H1 (cell line): ENCODE data around the gene RGL2. TPM values are rescaled to one million over a fixed set of nuclear protein-coding genes. Genes with fewer than 3 reads are reported as not detected.

Experiments used
- CTCF ChIA-PET: fragments of 300-600 bp; sonication (Branson Sonifier 250); formaldehyde crosslinking; loops from one replicate; lab custom pipeline; 2021; ENCODE audit not compliant: partially characterized antibody; lab: Charles Lee
- POLR2A ChIA-PET: fragments of 300-600 bp; sonication (Branson Sonifier 250); formaldehyde crosslinking; loops from one replicate; lab custom pipeline; 2021; ENCODE audit warnings: inconsistent platforms; ENCODE audit not compliant: partially characterized antibody; lab: Charles Lee
- DNase-seq, 2 experiments: peaks; one replicate each; pipeline versions ENCODE4 v3.0.0 to v3.0.0-alpha.2; 2010 to 2022; ENCODE audit warnings: low spot score in 2 of 2, low read depth in 1 of 2, mixed read lengths in 1 of 2
- FAIRE-seq: peaks from 2 replicates; lab custom pipeline; 2011; peaks lifted over from hg19 to GRCh38; lab: Jason Lieb, UNC
- H2AFZ ChIP-seq: 2 replicates; pipeline ENCODE4 v1.8.1; 2012; ENCODE audit warnings: low read length, inconsistent platforms
- H2AK5ac ChIP-seq: 2 replicates; pipeline ENCODE4 v1.6.1; 2013; ENCODE audit warnings: low read depth, low read length
- H2BK120ac ChIP-seq: replicated peaks from 2 replicates; pipeline ENCODE3; 2013; ENCODE audit warnings: low read depth, low read length, inconsistent platforms
- H2BK12ac ChIP-seq: 2 replicates; pipeline ENCODE4 v1.6.1; 2013; ENCODE audit warnings: low read depth, low read length
- H2BK15ac ChIP-seq: 2 replicates; pipeline ENCODE4 v1.6.1; 2013; ENCODE audit warnings: low read length
- H2BK20ac ChIP-seq: 2 replicates; pipeline ENCODE4 v1.6.1; 2013; ENCODE audit warnings: low read length
- H2BK5ac ChIP-seq: 2 replicates; pipeline ENCODE4 v1.6.1; 2013; ENCODE audit warnings: low read depth, low read length
- H3K14ac ChIP-seq: 2 replicates; pipeline ENCODE4 v1.6.1; 2013; ENCODE audit warnings: inconsistent platforms; ENCODE audit not compliant: insufficient read length
- H3K18ac ChIP-seq: 2 replicates; pipeline ENCODE4 v1.6.1; 2013; ENCODE audit warnings: low read length; ENCODE audit errors: extremely low read depth
- H3K23ac ChIP-seq: 2 replicates; pipeline ENCODE4 v1.6.1; 2013; ENCODE audit warnings: inconsistent platforms; ENCODE audit not compliant: insufficient read length
- H3K23me2 ChIP-seq: 2 replicates; pipeline ENCODE4 v1.6.1; 2013; ENCODE audit warnings: low read depth, low read length
- H3K27ac ChIP-seq: 2 replicates; pipeline ENCODE4 v1.6.1; 2011; ENCODE audit warnings: low read depth, low read length, inconsistent platforms
- H3K27me3 ChIP-seq, 4 experiments: replicated peaks in 1 of 4; 1 replicate in 1 of 4; 2 replicates in 3 of 4; pipeline versions ENCODE4 v1.6.1 to v1.8.1; 2011 to 2013; ENCODE audit warnings: low read length in 3 of 4, mild to moderate bottlenecking in 3 of 4, inconsistent platforms in 2 of 4, mixed read lengths in 2 of 4, moderate library complexity in 1 of 4; ENCODE audit not compliant: control insufficient read depth in 3 of 4, insufficient read depth in 3 of 4; ENCODE audit errors: extremely low read depth in 1 of 4
- H3K36me3 ChIP-seq, 4 experiments: 2 replicates each; pipeline versions ENCODE4 v1.6.1 to v1.8.1; 2011 to 2013; ENCODE audit warnings: mild to moderate bottlenecking in 4 of 4, low read length in 3 of 4, moderate library complexity in 2 of 4, control low read depth in 1 of 4, inconsistent platforms in 1 of 4; ENCODE audit not compliant: insufficient read depth in 4 of 4, control insufficient read depth in 2 of 4
- H3K4ac ChIP-seq: replicated peaks from 2 replicates; pipeline ENCODE3; 2013; ENCODE audit warnings: low read length, low read depth, mixed read lengths, inconsistent platforms; ENCODE audit not compliant: insufficient read length
- H3K4me1 ChIP-seq, 4 experiments: replicated peaks in 1 of 4; 1 replicate in 1 of 4; 2 replicates in 3 of 4; pipeline versions ENCODE4 v1.6.1 to v1.8.1; 2011 to 2013; ENCODE audit warnings: low read length in 3 of 4, inconsistent platforms in 2 of 4, mixed read lengths in 1 of 4; ENCODE audit not compliant: insufficient read depth in 4 of 4, control insufficient read depth in 3 of 4
- H3K4me2 ChIP-seq, 2 experiments: 2 replicates each; pipeline versions ENCODE4 v1.6.1 to v1.8.1; 2011 to 2013; ENCODE audit warnings: low read depth in 2 of 2, low read length in 2 of 2, control low read depth in 1 of 2, inconsistent platforms in 1 of 2, mild to moderate bottlenecking in 1 of 2; ENCODE audit not compliant: insufficient read depth in 1 of 2
- H3K4me3 ChIP-seq, 4 experiments: fragments of 200-600, 300-600 bp in 1 of 4; sonication (generic), shearing (Covaris generic), sonication (Bioruptor Twin) in 1 of 4; 2 replicates each; pipeline versions ENCODE4 v1.5.1 to v1.8.1; 2011 to 2016; ENCODE audit warnings: low read length in 4 of 4, low read depth in 3 of 4, control low read depth in 2 of 4, inconsistent platforms in 2 of 4, mild to moderate bottlenecking in 2 of 4, mixed read lengths in 1 of 4, moderate library complexity in 1 of 4; ENCODE audit not compliant: insufficient read depth in 2 of 4; ENCODE audit errors: extremely low read depth in 1 of 4
- H3K56ac ChIP-seq: replicated peaks from 2 replicates; pipeline ENCODE3; 2013; ENCODE audit warnings: low read depth, mild to moderate bottlenecking, mixed read lengths, low read length, inconsistent platforms; ENCODE audit not compliant: insufficient read length
- H3K79me1 ChIP-seq: 2 replicates; pipeline ENCODE4 v1.6.1; 2013; ENCODE audit warnings: low read depth, low read length, control low read depth
- H3K79me2 ChIP-seq, 2 experiments: 2 replicates each; pipeline versions ENCODE4 v1.6.1 to v1.8.1; 2012 to 2013; ENCODE audit warnings: low read length in 2 of 2, mild to moderate bottlenecking in 2 of 2, inconsistent platforms in 1 of 2; ENCODE audit not compliant: insufficient read depth in 2 of 2, control insufficient read depth in 1 of 2
- H3K9ac ChIP-seq, 4 experiments: replicated peaks in 1 of 4; 1 replicate in 1 of 4; 2 replicates in 3 of 4; pipeline versions ENCODE4 v1.6.1 to v1.8.1; 2011 to 2013; ENCODE audit warnings: low read depth in 3 of 4, low read length in 3 of 4, control low read depth in 2 of 4, mild to moderate bottlenecking in 2 of 4, moderate library complexity in 2 of 4, inconsistent platforms in 1 of 4; ENCODE audit errors: extremely low read depth in 1 of 4
- H3K9me3 ChIP-seq, 2 experiments: 2 replicates each; pipeline versions ENCODE4 v1.6.1 to v1.8.1; 2012 to 2013; ENCODE audit warnings: mild to moderate bottlenecking in 2 of 2, moderate library complexity in 2 of 2, control low read depth in 1 of 2, inconsistent platforms in 1 of 2, low read depth in 1 of 2, low read length in 1 of 2, mixed read lengths in 1 of 2; ENCODE audit not compliant: insufficient read depth in 2 of 2
- H4K20me1 ChIP-seq, 2 experiments: replicated peaks in 1 of 2; 2 replicates each; pipeline versions ENCODE3 to v1.8.1; 2011 to 2013; ENCODE audit warnings: inconsistent platforms in 2 of 2, low read length in 2 of 2, mild to moderate bottlenecking in 1 of 2; ENCODE audit not compliant: insufficient read depth in 2 of 2, control insufficient read depth in 1 of 2
- H4K5ac ChIP-seq: 2 replicates; pipeline ENCODE4 v1.6.1; 2013; ENCODE audit warnings: low read length, low read depth, mixed read lengths, inconsistent platforms; ENCODE audit not compliant: insufficient read length
- H4K8ac ChIP-seq: 2 replicates; pipeline ENCODE4 v1.8.0; 2013; ENCODE audit warnings: mild to moderate bottlenecking, moderate library complexity, low read length, inconsistent platforms; ENCODE audit not compliant: insufficient read depth; ENCODE audit errors: extremely low read depth
- H4K91ac ChIP-seq: replicated peaks from 2 replicates; pipeline ENCODE3; 2013; ENCODE audit warnings: low read length, mixed read lengths, inconsistent platforms; ENCODE audit not compliant: insufficient read length
- BCL11A ChIP-seq, 2 experiments: IDR thresholded peaks; one replicate each; pipeline ENCODE4 v1.6.1; 2011; ENCODE audit warnings: low read depth in 2 of 2, low read length in 2 of 2, mild to moderate bottlenecking in 2 of 2
- EP300 ChIP-seq, 2 experiments: IDR thresholded peaks; 1 replicate in 1 of 2; 2 replicates in 1 of 2; pipeline ENCODE4 v1.6.1; 2011 to 2012; ENCODE audit warnings: low read depth in 2 of 2, low read length in 2 of 2, mild to moderate bottlenecking in 2 of 2, borderline replicate concordance in 1 of 2, inconsistent platforms in 1 of 2, moderate library complexity in 1 of 2
- GABPA ChIP-seq: IDR thresholded peaks from 2 replicates; pipeline ENCODE4 v1.6.1; 2011; ENCODE audit warnings: mild to moderate bottlenecking, low read length, moderate library complexity, borderline replicate concordance; ENCODE audit not compliant: insufficient read depth
- TCF12 ChIP-seq: IDR thresholded peaks from 2 replicates; pipeline ENCODE4 v1.6.1; 2011; ENCODE audit warnings: low read depth, mild to moderate bottlenecking, low read length
- WGBS, 2 experiments: shearing (Covaris generic) in 1 of 2; methylation state at CpG; one replicate each; pipeline versions ENCODE4 v1.1.6 to v1.1.7; 2013 to 2015; ENCODE audit warnings: low lambda C conversion rate in 2 of 2, mixed read lengths in 2 of 2, inconsistent platforms in 1 of 2, low coverage in 1 of 2, missing lambda C conversion rate in 1 of 2; ENCODE audit not compliant: insufficient replicate concordance in 2 of 2, insufficient coverage in 1 of 2, insufficient read length in 1 of 2; ENCODE audit errors: extremely low coverage in 1 of 2, missing lambda C conversion rate in 1 of 2; 5-methylcytosine and 5-hydroxymethylcytosine counted together
- polyA plus RNA-seq, 7 experiments: library from polyadenylated mRNA; depleted of rRNA in 3 of 7; stranded (reverse) in 5 of 7; unstranded in 2 of 7; fragments of >200 nt in 5 of 7; fragments of 200-250 nt in 2 of 7; gene quantifications; 1 replicate in 5 of 7; 2 replicates in 1 of 7; 4 replicates in 1 of 7; pipeline versions ENCODE4 v1.2.1 to v1.2.3, GENCODE V29; 2011 to 2013; ENCODE audit warnings: missing spikeins in 2 of 7, mixed read lengths in 2 of 7
- total RNA-seq: library from RNA; stranded (reverse); fragmentation: NEBNext Ultra II Directional; extraction: Animal tissue kit (Norgen Biotek cat#: 25700); gene quantifications from 2 replicates; pipeline ENCODE4 v1.2.1, GENCODE V29; 2021
- TF ChIP-seq, protein P1 (sequence below): IDR thresholded peaks from 2 replicates; pipeline ENCODE4 v1.6.1; 2012; ENCODE audit warnings: low read length, inconsistent platforms

RGL2 gene
- total and polyA plus RNA-seq, 2 of the 8 experiments (the other 6 are each of a cell fraction or from before 2014, with no cell fraction given): 58.1 to 80.3 TPM

DNA sequence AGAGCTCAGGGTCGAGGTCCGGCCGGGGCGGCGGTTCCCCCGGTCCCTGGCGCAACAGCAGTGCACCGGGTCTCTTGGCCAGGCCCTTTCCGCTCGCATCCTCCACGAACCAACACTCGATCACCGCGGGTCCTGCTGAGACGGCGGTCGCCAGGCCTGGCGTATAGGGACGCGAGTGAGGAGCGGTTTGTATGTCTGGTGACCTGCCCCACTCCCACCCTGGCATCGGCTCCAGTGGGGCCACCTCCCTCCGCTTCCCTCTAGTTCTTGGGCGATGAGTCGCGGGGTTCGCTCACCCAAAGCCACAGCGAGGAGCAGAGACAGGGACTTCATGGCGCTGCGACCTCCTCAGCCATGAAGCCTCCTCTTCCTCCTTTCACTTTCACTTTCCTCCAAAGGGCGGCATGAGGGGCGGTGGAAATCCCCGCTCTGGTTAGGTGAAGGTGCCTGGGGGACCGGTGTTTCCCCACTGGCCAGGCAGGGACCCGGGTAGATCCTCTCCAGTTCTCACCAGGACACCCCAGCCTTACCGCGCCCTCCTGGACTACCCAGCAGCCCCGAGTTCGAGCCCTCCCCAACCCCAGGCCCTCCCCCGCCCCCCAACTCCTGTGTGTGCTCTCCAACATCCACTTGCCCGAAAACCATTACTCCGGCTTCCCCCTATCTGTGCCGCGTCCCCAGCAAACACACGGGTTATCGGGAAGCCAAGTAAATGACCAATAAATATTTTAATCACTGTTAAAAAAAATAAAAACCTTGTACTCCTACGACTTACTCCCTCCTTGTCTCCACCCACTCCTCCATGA lies 15.2 kb upstream of the RGL2 start, which contains the start of gene TAPBP:
TSS of gene TAPBP (minus strand) at position 370 of the 806 bp plus-strand sequence. CDS start at position 333, 37 bp downstream.
- H3K18ac ChIP-seq: peak within 1 kb of the TSS; percentile 83
- peak within 1 kb of the TSS; percentile 44 for H2BK120ac ChIP-seq
- DNase-seq (peak in 1 of 2 experiments; percentile 74), FAIRE-seq (no peak)
- peak within 1 kb of the TSS; percentile 79 for H3K56ac ChIP-seq
- no peaks in the 10 kb centered on the region for H3K79me1 ChIP-seq
- H3K27me3 ChIP-seq: no peaks in the 10 kb centered on the region
- peak within 1 kb of the TSS; percentile 84 to 89 (median 88) for H3K4me3 ChIP-seq
- H3K79me2 ChIP-seq: no peaks in the 10 kb centered on the region
- H3K4me1 ChIP-seq: peaks cover 0 to 21% (median 12%) of the 10 kb centered on the region in 4 experiments; a peak in 6 of 7 replicates
- H3K4ac ChIP-seq: no peak within 1 kb of the TSS
- peak within 1 kb of the TSS; percentile 59 to 74 (median 63) for H3K9ac ChIP-seq
- H2AFZ ChIP-seq: peak within 1 kb of the TSS; percentile 55; the same call in 1 of the 2 replicates
- H3K23ac ChIP-seq: no peak within 1 kb of the TSS
- no peak within 1 kb of the TSS; the same call in 1 of the 2 replicates for H2AK5ac ChIP-seq
- H4K91ac ChIP-seq: peak within 1 kb of the TSS; percentile 66
- H3K23me2 ChIP-seq: peaks cover 26% of the 10 kb centered on the region
- no peaks in the 10 kb centered on the region for H3K9me3 ChIP-seq
- peak within 1 kb of the TSS; percentile 56; the same call in 1 of the 2 replicates for H2BK5ac ChIP-seq
- peaks cover 0 to 6% (median 1%) of the 10 kb centered on the region in 4 experiments; a peak in 3 of 8 replicates for H3K36me3 ChIP-seq
- ChIA-PET POLR2A (interaction anchor here (0.6 to 6.3 kb wide), 17 partner anchors 12 to 1498 kb away, joined by 3 to 37 read pairs (median 4); partner anchors contain the start of genes B3GALT4, PFDN6, RGL2 and RPS18), CTCF (interaction anchor here (1.2 to 2.4 kb wide), 5 partner anchors 13 to 37 kb away, joined by 7 to 17 read pairs (median 12); partner anchors contain the start of genes B3GALT4 and RGL2)
- H3K14ac ChIP-seq: no peak within 1 kb of the TSS
- peak within 1 kb of the TSS; percentile 72; the same call in 1 of the 2 replicates for H2BK15ac ChIP-seq
- peak within 1 kb of the TSS; percentile 81 for H4K8ac ChIP-seq
- no peak within 1 kb of the TSS for H2BK20ac ChIP-seq
- 3% methylated on average over 35 of the region's 47 CpGs; no CpG with 5 or more reads in 1 of the 2 experiments for WGBS, 2 experiments
- peak within 1 kb of the TSS; percentile 75; the same call in 1 of the 2 replicates for H2BK12ac ChIP-seq
- peak within 1 kb of the TSS; percentile 93 to 95 for H3K4me2 ChIP-seq
- no peak within 1 kb of the TSS for H4K5ac ChIP-seq
- H3K27ac ChIP-seq: peak within 1 kb of the TSS; percentile 23; the same call in 1 of the 2 replicates
- H4K20me1 ChIP-seq: no peaks in the 10 kb centered on the region
- no peak for TF ChIP-seq BCL11A (IDR thresholded peaks at IDR 0.05; ENCODE audit: low read depth in 2 of 2, low read length in 2 of 2)
- no peak for TF ChIP-seq TCF12
- TF ChIP-seq, protein P1, sequence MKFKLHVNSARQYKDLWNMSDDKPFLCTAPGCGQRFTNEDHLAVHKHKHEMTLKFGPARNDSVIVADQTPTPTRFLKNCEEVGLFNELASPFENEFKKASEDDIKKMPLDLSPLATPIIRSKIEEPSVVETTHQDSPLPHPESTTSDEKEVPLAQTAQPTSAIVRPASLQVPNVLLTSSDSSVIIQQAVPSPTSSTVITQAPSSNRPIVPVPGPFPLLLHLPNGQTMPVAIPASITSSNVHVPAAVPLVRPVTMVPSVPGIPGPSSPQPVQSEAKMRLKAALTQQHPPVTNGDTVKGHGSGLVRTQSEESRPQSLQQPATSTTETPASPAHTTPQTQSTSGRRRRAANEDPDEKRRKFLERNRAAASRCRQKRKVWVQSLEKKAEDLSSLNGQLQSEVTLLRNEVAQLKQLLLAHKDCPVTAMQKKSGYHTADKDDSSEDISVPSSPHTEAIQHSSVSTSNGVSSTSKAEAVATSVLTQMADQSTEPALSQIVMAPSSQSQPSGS: no peak
- no peak for TF ChIP-seq GABPA
- no peak for TF ChIP-seq EP300 (IDR thresholded peaks at IDR 0.05; ENCODE audit: borderline replicate concordance in 1 of 2, low read depth in 2 of 2, low read length in 2 of 2)
